Ishikawa (cell line): ENCODE data around the gene MORC2.

Experiments
- CEBPB ChIP-seq: IDR thresholded peaks from 2 replicates; pipeline ENCODE4 v1.6.1; 2012
- CREB1 ChIP-seq: IDR thresholded peaks from 2 replicates; pipeline ENCODE4 v1.6.1; 2012; ENCODE audit warnings: low read depth
- EGR1 ChIP-seq: IDR thresholded peaks from 2 replicates; pipeline ENCODE4 v1.6.1; 2012
- EP300 ChIP-seq: IDR thresholded peaks from 2 replicates; pipeline ENCODE4 v1.6.1; 2012; ENCODE audit warnings: borderline replicate concordance
- FOXM1 ChIP-seq: IDR thresholded peaks from 2 replicates; pipeline ENCODE4 v1.6.1; 2012; ENCODE audit warnings: low read depth, borderline replicate concordance
- NFIC ChIP-seq: IDR thresholded peaks from 2 replicates; pipeline ENCODE4 v1.6.1; 2012
- RAD21 ChIP-seq: IDR thresholded peaks from 2 replicates; pipeline ENCODE4 v1.6.1; 2012; ENCODE audit warnings: low read depth
- TAF1 ChIP-seq: IDR thresholded peaks from 2 replicates; pipeline ENCODE4 v1.6.1; 2012; ENCODE audit warnings: low read depth, mild to moderate bottlenecking
- TEAD4 ChIP-seq: IDR thresholded peaks from 2 replicates; pipeline ENCODE4 v1.6.1; 2012
- YY1 ChIP-seq: IDR thresholded peaks from 2 replicates; pipeline ENCODE4 v1.6.1; 2012; ENCODE audit warnings: low read depth
- ZBTB7A ChIP-seq: IDR thresholded peaks from 2 replicates; pipeline ENCODE4 v1.6.1; 2012; ENCODE audit warnings: low read depth
- TF ChIP-seq, protein P1 (sequence below): IDR thresholded peaks from 2 replicates; pipeline ENCODE4 v1.6.1; 2012; ENCODE audit warnings: low read depth, mild to moderate bottlenecking
- TF ChIP-seq, protein P2 (sequence below): IDR thresholded peaks from 2 replicates; pipeline ENCODE4 v1.6.1; 2012
- TF ChIP-seq, protein P3 (sequence below): IDR thresholded peaks from 2 replicates; pipeline ENCODE4 v1.6.1; 2012

DNA sequence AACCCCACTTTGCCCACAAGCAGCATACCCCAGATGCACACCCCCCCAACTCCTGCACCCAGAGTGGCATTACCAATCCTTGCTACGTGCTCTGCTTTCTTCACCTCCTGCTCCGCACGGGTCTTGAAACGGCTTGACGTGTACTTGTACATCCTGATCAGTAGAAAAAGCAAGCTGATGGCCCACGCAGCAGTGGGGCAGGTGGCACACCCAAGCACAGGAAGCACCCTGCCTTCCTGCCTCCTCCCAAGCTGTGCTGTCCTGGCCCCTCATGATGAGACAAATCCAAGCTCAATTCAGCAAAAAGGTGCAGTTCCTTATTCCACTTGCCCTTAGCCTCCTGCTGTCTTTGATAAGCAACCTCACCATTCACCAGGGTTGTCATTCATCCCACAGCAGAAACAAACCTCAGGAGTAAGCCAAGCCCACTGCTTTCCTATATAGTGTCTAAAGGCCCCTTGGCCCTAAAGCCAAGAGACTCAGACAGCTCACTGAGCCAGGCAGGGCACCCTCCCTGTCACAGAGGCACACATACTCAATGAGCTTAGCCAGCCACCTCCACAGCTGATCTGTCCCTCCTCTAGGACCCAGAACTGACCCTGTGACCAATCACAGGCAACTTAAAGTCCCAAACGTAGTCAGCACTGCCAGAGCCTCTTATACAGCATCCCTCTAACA is 27.8 kb downstream of the MORC2 start:
- TF ChIP-seq CEBPB (no peak), EGR1 (no peak), CREB1 (no peak), TEAD4 (no peak), FOXM1 (no peak), TAF1 (no peak), RAD21 (no peak), EP300 (no peak), ZBTB7A (no peak), YY1 (no peak), NFIC (no peak)
- TF ChIP-seq, protein P1, sequence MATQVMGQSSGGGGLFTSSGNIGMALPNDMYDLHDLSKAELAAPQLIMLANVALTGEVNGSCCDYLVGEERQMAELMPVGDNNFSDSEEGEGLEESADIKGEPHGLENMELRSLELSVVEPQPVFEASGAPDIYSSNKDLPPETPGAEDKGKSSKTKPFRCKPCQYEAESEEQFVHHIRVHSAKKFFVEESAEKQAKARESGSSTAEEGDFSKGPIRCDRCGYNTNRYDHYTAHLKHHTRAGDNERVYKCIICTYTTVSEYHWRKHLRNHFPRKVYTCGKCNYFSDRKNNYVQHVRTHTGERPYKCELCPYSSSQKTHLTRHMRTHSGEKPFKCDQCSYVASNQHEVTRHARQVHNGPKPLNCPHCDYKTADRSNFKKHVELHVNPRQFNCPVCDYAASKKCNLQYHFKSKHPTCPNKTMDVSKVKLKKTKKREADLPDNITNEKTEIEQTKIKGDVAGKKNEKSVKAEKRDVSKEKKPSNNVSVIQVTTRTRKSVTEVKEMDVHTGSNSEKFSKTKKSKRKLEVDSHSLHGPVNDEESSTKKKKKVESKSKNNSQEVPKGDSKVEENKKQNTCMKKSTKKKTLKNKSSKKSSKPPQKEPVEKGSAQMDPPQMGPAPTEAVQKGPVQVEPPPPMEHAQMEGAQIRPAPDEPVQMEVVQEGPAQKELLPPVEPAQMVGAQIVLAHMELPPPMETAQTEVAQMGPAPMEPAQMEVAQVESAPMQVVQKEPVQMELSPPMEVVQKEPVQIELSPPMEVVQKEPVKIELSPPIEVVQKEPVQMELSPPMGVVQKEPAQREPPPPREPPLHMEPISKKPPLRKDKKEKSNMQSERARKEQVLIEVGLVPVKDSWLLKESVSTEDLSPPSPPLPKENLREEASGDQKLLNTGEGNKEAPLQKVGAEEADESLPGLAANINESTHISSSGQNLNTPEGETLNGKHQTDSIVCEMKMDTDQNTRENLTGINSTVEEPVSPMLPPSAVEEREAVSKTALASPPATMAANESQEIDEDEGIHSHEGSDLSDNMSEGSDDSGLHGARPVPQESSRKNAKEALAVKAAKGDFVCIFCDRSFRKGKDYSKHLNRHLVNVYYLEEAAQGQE = no peak
- TF ChIP-seq, protein P2, sequence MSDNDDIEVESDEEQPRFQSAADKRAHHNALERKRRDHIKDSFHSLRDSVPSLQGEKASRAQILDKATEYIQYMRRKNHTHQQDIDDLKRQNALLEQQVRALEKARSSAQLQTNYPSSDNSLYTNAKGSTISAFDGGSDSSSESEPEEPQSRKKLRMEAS = no peak
- TF ChIP-seq, protein P3, sequence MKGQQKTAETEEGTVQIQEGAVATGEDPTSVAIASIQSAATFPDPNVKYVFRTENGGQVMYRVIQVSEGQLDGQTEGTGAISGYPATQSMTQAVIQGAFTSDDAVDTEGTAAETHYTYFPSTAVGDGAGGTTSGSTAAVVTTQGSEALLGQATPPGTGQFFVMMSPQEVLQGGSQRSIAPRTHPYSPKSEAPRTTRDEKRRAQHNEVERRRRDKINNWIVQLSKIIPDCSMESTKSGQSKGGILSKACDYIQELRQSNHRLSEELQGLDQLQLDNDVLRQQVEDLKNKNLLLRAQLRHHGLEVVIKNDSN = no peak
